ENCODE results near the gene BMP2K. TPM values are rescaled to one million over a fixed set of nuclear protein-coding genes. Genes with fewer than 3 reads are reported as not detected.

The BMP2K gene
- total and polyA plus RNA-seq, 2 experiments from 2014 or later: 8.2 to 32.5 TPM

GRCh38 chr4:78940752-78941151, 164.6 kb downstream of the BMP2K start:
- H3F3A ChIP-seq (replicated peaks; ENCODE audit: low read depth): no peaks in the 10 kb centered on the region
- H3K79me2 ChIP-seq (replicated peaks; ENCODE audit: insufficient read depth): peaks cover 18% of the 10 kb centered on the region
- no peaks in the 10 kb centered on the region for H3K9me2 ChIP-seq (ENCODE audit: insufficient read depth)
- H3K27ac ChIP-seq (ENCODE audit: low read depth): no peak overlapping the region
- Mint-ChIP-seq H3K27me3 (ENCODE audit: insufficient read depth, low read depth, poor library complexity) (peaks cover 12% of the 10 kb centered on the region), H3K4me1 (peaks cover 37% of the 10 kb centered on the region), H3K9me3 (no peaks in the 10 kb centered on the region), H3K27ac (no peak overlapping the region), H3K4me3 (no peak overlapping the region), H3K36me3 (ENCODE audit: low read depth) (no peaks in the 10 kb centered on the region)
- no peak overlapping the region for H3K4me2 ChIP-seq
- no peak overlapping the region for H3K4me3 ChIP-seq
- H4K20me1 ChIP-seq (replicated peaks; ENCODE audit: insufficient read depth): no peaks in the 10 kb centered on the region
- peaks cover 27% of the 10 kb centered on the region for H3K4me1 ChIP-seq (ENCODE audit: insufficient read depth)
- no peak overlapping the region for H2AFZ ChIP-seq
- no peaks in the 10 kb centered on the region for H3K36me3 ChIP-seq (ENCODE audit: insufficient read depth)
- no peak for ATAC-seq
- DNase-seq (ENCODE audit: low spot score): no peak
- H3K27me3 ChIP-seq (ENCODE audit: insufficient read depth): peaks cover 19% of the 10 kb centered on the region
- TF ChIP-seq CTCF (conservative IDR thresholded peaks at IDR 0.05; ENCODE audit: low read depth in 2 of 2) (no peak), STAT1 (IDR thresholded peaks at IDR 0.05; ENCODE audit: unreplicated experiment) (no peak), JUNB (IDR thresholded peaks at IDR 0.05; ENCODE audit: unreplicated experiment) (no peak), ETS1 (IDR thresholded peaks at IDR 0.05) (no peak), NANOG (IDR thresholded peaks at IDR 0.05; ENCODE audit: borderline replicate concordance) (no peak), EZH2 (IDR thresholded peaks at IDR 0.05; ENCODE audit: low read depth, unreplicated experiment) (no peak), POLR2AphosphoS5 (IDR thresholded peaks at IDR 0.05; ENCODE audit: low read depth) (no peak), ZNF331 (CRISPR knock-in tag; IDR thresholded peaks at IDR 0.05; ENCODE audit: low read depth) (no peak), ZNF114 (CRISPR knock-in tag; IDR thresholded peaks at IDR 0.05) (no peak), EZH2phosphoT487 (IDR thresholded peaks at IDR 0.05; ENCODE audit: unreplicated experiment) (no peak), ZNF462 (CRISPR knock-in tag; IDR thresholded peaks at IDR 0.05) (no peak), REST (IDR thresholded peaks at IDR 0.05; ENCODE audit: unreplicated experiment) (no peak), CREB1 (CRISPR knock-in tag; IDR thresholded peaks at IDR 0.05; ENCODE audit: low read depth) (no peak)

All from GM23338 (cell line).